Nucleus accumbens (tissue), 56 donors: ENCODE results near the gene APPBP2.
"Not testable (repeated sequence)": the region's sequence is repeated elsewhere in the genome, so short reads cannot be mapped to it uniquely, and the experiment has no call there.

ENCODE experiments used
- DNase-seq, 56 donors: peaks; one replicate each; lab custom pipeline; 2025; lab: John Stamatoyannopoulos, UW

Gene APPBP2

GRCh38 chr17:60439501-60439900 is 86.5 kb downstream of the APPBP2 start:
- no peak for DNase-seq

- DNase-seq = no peak
Observed at GRCh38 chr17:60436676-60437075, 89.4 kb downstream of the APPBP2 start.

DNA sequence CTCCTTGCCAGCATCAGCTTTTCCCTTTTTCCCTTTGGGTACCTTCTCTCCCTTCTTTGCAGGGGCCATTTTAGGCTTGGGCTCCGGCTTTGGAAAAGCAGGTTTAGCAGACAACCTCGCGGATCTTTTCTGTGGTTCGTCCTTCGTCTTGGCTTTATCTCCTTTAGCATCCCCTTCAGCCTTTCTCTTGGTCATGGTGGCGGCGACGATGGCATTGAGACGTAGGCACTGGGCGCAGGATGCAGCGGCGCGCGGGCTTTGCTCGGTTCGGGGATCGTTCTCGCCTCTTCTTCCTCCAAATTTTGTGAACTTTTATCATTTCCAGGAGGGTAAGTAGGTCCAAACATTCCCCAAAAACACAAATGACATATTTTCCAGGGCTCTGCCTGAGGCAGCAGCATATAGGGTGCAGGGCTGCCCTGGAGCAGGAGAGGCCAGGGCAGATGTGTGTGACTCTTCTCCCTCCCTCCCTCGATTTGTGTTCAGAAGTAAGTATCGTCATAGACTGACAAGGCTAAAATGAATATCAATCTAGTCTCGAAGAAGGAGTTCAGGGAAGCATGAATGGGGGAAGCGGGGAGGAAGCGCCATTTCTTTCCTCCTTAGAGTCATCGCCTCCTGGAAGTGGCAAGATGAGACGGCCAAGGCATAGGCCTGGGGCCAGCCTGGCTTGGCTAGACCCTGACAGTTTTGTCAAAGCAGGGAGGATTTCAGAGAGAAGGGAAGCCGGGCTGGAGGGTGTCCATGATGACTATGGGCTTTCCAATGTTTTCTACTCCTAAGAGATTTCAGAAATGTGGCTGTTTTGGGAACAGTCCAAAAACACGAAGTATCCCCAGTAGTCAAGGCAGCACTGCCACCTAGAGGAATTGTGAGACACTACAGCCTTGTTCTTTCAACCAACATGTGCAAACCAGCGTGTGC is 90.5 kb downstream of the APPBP2 start:
- DNase-seq = peak in 51 of 56 donors; percentile 12 to 87 (median 58)

GRCh38 chr17:60433021-60433997 is 92.7 kb downstream of the APPBP2 start:
- not testable (repeated sequence) for DNase-seq

- DNase-seq = not testable (repeated sequence)
Observed at GRCh38 chr17:60430561-60430960, 95.5 kb downstream of the APPBP2 start.

GRCh38 chr17:60428491-60428890 is 97.6 kb downstream of the APPBP2 start:
- not testable (repeated sequence) for DNase-seq

GRCh38 chr17:60426596-60426995 is 99.4 kb downstream of the APPBP2 start:
- DNase-seq = no peak

GRCh38 chr17:60425626-60426025 is 100.4 kb downstream of the APPBP2 start:
- DNase-seq = no peak

GRCh38 chr17:60423865-60424264 is 102.2 kb downstream of the APPBP2 start:
- no peak for DNase-seq

DNA sequence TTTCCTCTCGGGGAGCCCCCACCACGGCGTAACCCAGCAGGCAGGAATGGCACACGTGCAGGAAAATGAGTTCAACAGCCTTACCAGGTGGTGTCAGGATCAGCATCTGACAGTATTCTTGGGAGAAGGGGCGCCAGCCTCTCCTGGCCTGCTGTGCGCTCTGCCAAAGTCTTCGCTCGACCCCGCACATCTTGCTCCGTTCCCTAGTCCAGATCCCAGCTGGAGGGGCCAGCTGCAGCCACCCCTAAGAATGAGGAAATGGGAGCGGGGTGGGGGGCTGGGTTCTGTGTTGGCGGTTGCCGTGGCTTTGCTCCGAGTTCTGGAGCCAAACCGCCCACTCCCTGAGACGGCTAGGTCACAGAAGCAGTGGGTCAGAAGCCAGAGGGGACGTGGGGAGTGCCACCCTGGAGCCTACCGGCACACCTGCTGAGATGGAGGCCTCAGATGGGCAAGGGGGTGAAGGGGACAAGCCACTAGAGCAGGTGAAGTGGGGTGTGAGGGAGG is 103.8 kb downstream of the APPBP2 start, which contains the start of gene CHCT1:
Gene CHCT1, plus strand, starts transcription at position 328 of the 504 bp plus-strand sequence. Its CDS starts 104 bp downstream, at position 432.
- peak in 2 of 56 donors; percentile 2 to 11 for DNase-seq

DNA sequence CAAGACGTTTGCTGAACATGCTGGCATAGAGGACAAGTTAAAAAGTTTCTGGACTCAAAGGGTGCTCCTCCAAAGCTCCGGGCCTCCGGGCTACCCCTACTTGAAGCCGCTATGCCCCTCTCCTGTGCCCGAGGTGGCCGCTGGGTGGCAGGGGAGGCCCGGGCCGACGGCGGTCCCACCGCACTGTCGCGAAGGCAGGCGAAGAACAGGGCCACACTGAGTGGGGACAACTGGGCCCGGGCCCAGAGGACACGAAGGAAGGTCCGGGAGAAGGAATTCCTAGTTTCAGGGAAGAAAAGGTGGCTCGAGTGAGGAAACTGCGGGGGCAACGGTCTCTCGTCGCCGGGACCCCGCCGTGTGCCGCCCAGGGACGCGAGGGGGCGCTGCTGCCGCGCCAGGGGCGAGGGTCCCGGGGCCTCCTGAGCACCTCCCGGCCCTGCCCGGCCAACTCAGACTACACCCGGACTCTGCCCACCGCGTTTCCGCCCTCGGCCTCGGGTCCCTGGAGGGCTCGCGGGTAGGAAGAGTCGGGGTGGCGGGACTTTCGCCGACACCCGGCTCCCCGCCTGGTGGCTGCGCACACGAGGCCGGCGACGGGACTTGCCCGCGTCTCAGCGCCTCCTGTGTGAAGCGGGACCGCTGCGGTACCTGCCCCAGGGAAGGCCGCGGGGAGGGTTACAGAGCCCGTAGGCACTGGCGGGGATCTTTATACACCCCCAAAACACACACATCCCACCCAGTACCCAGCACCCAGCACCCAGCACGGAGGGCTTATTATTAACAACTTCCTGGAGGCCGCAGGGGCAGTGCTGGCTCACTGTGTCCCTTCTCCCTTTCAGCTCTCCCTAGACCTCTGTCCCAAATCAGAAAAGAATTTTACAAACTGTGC is 104.5 kb downstream of the APPBP2 start:
- peak in 49 of 56 donors; percentile 11 to 89 (median 53) for DNase-seq

DNA sequence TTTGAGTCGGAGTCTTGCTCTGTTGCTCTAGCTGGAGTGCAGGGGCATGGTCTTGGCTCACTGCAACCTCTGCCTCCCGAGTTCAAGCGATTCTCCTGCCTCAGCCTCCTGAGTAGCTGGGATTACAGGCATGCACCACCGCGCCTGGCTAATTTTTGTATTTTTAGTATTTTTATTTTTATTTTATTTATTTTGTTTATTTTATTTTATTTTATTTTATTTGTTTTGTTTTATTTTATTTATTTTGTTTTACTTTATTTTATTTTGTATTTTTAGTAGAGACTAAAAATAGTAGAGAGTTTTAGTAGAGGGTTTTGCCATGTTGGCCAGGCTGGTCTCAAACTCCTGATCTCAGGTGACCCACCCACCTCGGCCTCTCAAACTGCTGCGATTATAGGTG is 106.2 kb downstream of the APPBP2 start:
- DNase-seq = not testable (repeated sequence)

- not testable (repeated sequence) for DNase-seq
Observed at GRCh38 chr17:60419003-60419402, 107.0 kb downstream of the APPBP2 start.

GRCh38 chr17:60416368-60416925 is 109.6 kb downstream of the APPBP2 start:
- peak in 10 of 56 donors; percentile 4 to 27 (median 10) for DNase-seq

- no peak for DNase-seq
Observed at GRCh38 chr17:60415146-60415545, 110.9 kb downstream of the APPBP2 start.

GRCh38 chr17:60412701-60413100 is 113.3 kb downstream of the APPBP2 start:
- no peak for DNase-seq

DNA sequence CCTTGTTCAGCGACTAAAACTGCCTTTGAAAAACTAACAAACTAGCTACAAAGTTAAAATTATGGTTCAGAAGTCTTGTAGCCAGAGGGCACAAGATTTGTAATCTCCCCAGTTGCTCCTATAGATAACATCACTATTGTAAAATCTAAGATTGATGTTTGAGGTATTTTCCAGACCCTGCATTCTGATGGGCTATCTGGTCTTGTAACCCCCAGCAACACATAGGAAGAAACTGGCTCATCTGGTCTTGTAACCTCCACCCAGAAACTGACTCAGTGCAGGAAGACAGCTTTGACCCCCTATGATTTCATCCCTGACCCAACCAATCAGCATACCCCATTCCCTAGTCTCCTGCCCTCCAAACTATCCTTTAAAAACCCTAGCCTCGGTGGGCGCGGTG is 116.0 kb downstream of the APPBP2 start:
- no peak for DNase-seq

DNA sequence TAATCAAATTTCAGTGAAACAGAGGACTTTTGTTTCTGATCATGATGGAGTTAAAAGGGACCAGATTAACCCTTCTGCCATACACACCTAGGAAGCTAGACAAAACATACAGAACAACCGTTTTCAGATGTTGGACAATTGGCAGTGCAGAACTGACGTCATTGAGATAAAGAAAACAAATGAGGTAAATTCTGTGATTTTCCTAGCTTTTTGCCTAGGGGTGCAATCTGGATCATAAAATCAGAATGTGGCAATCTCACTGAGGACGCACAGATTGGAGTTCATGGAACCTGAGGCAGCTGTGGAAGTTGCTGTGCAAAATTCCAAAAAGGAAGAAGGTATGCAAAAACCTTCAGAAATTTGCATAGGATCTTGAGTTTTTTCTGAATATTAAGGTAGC is 119.2 kb downstream of the APPBP2 start:
- no peak for DNase-seq

- DNase-seq = no peak
Observed at GRCh38 chr17:60403962-60404361, 122.1 kb downstream of the APPBP2 start.
